AG09309 (cell line): Measurements from ENCODE around the gene SMIM20.
A peak's percentile ranks its signal among the peaks of the same experiment; 100 is the strongest.
"Not testable (repeated sequence)": the region's sequence is repeated elsewhere in the genome, so short reads cannot be mapped to it uniquely, and the experiment has no call there.

ENCODE experiments used
- DNase-seq: peaks from one replicate; pipeline ENCODE4 v3.0.0-alpha.2; 2010; ENCODE audit warnings: low read depth
- H3K4me3 ChIP-seq: 2 replicates; pipeline ENCODE4 v1.5.1; 2011; ENCODE audit warnings: mild to moderate bottlenecking, low read depth, low read length, moderate library complexity; ENCODE audit not compliant: control insufficient read depth
- TF ChIP-seq, protein P1 (sequence below): IDR thresholded peaks from 2 replicates; pipeline ENCODE4 v1.5.1; 2011; ENCODE audit warnings: mild to moderate bottlenecking, low read depth, low read length, inconsistent platforms; ENCODE audit not compliant: insufficient read depth, control insufficient read depth; ENCODE audit errors: missing control alignments

The SMIM20 gene

GRCh38 chr4:25913851-25914669 lies at the start of gene SMIM20:
TSS of gene SMIM20 (plus strand) at chr4:25914220. CDS start at chr4:25914314, 94 bp downstream.
- DNase-seq: no peak
- peak within 1 kb of the TSS; percentile 96 for H3K4me3 ChIP-seq
- TF ChIP-seq, protein P1, sequence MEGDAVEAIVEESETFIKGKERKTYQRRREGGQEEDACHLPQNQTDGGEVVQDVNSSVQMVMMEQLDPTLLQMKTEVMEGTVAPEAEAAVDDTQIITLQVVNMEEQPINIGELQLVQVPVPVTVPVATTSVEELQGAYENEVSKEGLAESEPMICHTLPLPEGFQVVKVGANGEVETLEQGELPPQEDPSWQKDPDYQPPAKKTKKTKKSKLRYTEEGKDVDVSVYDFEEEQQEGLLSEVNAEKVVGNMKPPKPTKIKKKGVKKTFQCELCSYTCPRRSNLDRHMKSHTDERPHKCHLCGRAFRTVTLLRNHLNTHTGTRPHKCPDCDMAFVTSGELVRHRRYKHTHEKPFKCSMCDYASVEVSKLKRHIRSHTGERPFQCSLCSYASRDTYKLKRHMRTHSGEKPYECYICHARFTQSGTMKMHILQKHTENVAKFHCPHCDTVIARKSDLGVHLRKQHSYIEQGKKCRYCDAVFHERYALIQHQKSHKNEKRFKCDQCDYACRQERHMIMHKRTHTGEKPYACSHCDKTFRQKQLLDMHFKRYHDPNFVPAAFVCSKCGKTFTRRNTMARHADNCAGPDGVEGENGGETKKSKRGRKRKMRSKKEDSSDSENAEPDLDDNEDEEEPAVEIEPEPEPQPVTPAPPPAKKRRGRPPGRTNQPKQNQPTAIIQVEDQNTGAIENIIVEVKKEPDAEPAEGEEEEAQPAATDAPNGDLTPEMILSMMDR: no peak

DNA sequence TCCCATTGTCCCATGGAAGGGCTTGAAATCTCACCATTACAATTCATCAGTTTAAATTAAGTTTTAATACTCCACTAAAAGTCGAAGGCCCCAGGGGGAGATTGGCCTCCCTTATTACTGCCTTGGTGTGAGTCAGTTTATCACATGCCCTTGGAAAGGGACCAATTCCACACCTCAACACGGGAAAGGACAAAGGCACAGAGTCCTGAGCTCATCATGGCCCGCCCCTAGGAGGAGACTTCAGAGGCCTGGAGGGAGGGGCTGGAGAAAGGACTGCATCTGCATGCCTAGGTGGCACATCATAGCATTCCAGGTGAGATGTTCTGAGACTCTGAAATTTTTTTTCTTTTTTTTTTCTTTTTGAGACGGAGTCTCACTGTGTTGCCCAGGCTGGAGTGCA lies 48.4 kb upstream of the SMIM20 start:
- DNase-seq: no peak
- TF ChIP-seq, protein P1: no peak
- H3K4me3 ChIP-seq: no peak overlapping the region

DNA sequence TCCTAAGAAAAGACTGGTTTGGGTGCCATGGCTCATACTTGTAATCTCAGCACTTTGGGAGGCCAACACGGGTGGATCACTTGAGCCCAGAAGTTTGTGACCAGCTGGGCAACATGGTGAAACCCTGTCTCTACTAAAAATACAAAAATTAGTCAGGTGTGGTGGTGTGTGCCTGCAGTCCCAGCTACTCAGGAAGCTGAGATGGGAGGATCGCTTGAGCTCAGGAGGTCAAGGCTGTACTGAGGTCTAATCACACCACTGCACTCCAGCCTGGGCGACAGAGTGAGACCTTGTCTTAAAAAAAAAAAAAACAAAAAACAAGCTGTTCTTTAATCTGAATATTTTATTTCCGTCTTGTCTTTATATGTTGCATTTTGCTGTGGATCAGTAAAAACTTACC lies 47.6 kb upstream of the SMIM20 start:
- H3K4me3 ChIP-seq, DNase-seq: not testable (repeated sequence)

GRCh38 chr4:25867781-25868294 lies 46.2 kb upstream of the SMIM20 start:
- TF ChIP-seq, protein P1: no peak
- no peak for DNase-seq
- no peak overlapping the region for H3K4me3 ChIP-seq

DNA sequence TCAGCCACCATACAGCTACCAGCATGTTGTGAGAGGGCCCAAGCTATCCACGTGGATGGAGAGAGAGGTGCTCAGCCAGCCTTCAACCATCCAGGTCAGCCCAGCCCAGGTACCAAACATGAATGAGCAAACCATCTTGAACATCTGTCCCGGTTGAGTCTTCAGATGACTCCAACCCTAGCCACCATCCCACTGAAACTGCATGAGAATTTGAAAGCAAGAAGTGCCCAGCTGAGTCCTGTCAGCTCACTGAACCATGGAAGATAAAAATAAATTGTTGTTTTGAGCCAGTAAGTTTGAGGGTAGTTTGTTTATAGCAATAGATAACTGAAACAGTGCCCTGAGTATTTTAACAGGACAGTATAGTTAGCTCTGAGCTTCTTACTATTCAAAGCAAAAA lies 43.9 kb upstream of the SMIM20 start:
- no peak overlapping the region for H3K4me3 ChIP-seq

DNA sequence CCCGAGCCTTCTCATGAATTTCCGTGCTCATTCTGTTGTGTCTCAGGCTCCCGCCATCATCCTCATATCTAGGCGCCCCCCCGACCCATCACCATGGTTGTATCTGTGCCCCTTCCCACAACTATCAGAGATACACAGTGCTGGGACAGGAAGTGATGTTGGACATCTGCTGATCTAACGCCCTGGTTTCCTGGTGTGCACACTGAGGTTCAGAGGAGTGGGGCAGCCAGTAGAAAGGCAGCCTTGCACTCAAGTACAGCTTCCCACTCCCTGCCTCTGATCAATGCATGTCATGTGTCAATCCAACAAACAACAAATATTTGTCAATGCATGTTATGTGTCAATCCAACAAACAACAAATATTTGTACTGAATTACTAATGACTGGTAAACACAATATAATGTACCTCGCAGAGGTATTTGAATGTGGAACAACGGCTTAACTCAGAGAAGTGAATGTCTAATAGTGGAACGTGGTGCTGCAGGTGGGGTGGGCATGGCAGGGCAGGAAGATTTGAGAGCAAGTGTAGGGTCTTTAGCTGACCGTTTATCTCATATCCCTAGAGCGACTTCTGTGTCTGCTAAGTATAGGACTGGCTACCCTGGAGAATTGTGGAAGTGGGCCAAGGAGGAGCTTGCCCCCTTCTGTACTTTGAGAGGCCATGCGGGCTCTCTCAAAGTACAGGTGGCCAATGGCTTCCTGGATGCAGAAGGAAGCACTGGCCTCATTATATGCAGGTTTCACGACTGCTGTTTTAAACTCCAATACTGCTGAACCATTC lies 41.0 kb upstream of the SMIM20 start:
- TF ChIP-seq, protein P1: no peak
- H3K4me3 ChIP-seq: no peak overlapping the region
- DNase-seq: no peak

More for the DNA sequence above, 43.9 kb upstream of the SMIM20 start:
- no peak for DNase-seq
- TF ChIP-seq, protein P1: no peak

GRCh38 chr4:25873632-25874129 lies 40.3 kb upstream of the SMIM20 start:
- DNase-seq: no peak
- H3K4me3 ChIP-seq: no peak overlapping the region
- TF ChIP-seq, protein P1: no peak
